HEK293T (cell line): Measurements from ENCODE around the gene RBP3.

Source experiments
- CTCF ChIA-PET: fragments of 350-600 bp; formaldehyde crosslinking; extraction: SDS; loops from one replicate; lab custom pipeline; 2021; ENCODE audit warnings: antibody characterized with exemption, inconsistent platforms; lab: Yijun Ruan, JAX
- POLR2A ChIA-PET: fragments of 350-600 bp; formaldehyde crosslinking; extraction: SDS; loops from one replicate; lab custom pipeline; 2020; ENCODE audit warnings: antibody characterized with exemption, inconsistent platforms; lab: Yijun Ruan, JAX
- DNase-seq: peaks from one replicate; pipeline ENCODE4 v3.0.0; 2012; ENCODE audit warnings: mixed read lengths; ENCODE audit errors: extremely low spot score
- ARNT ChIP-seq: fragments of 450-650 bp; IDR thresholded peaks from 2 replicates; pipeline ENCODE4 v1.6.1; 2017; ENCODE audit warnings: mild to moderate bottlenecking
- BHLHE40 ChIP-seq: fragments of 450-650 bp; IDR thresholded peaks from 2 replicates; pipeline ENCODE4 v1.6.1; 2016; ENCODE audit warnings: mild to moderate bottlenecking, moderate library complexity, borderline replicate concordance
- CTBP1 ChIP-seq: fragments of 450-650 bp; IDR thresholded peaks from 2 replicates; pipeline ENCODE4 v1.6.1; 2016; ENCODE audit warnings: borderline replicate concordance
- ELF4 ChIP-seq: fragments of 450-650 bp; IDR thresholded peaks from 2 replicates; pipeline ENCODE4 v1.6.1; 2017; ENCODE audit warnings: antibody characterized with exemption
- FOXA1 ChIP-seq: fragments of 450-650 bp; IDR thresholded peaks from 2 replicates; pipeline ENCODE4 v1.6.1; 2016; ENCODE audit warnings: mild to moderate bottlenecking
- FOXK2 ChIP-seq: fragments of 450-650 bp; IDR thresholded peaks from 2 replicates; pipeline ENCODE4 v1.6.1; 2016; ENCODE audit warnings: mild to moderate bottlenecking
- FOXM1 ChIP-seq: fragments of 450-650 bp; IDR thresholded peaks from 2 replicates; pipeline ENCODE4 v1.6.1; 2017; ENCODE audit warnings: mild to moderate bottlenecking, borderline replicate concordance
- HDGF ChIP-seq: fragments of 450-650 bp; IDR thresholded peaks from 2 replicates; pipeline ENCODE4 v1.6.1; 2017; ENCODE audit warnings: antibody characterized with exemption, borderline replicate concordance
- L3MBTL2 ChIP-seq: fragments of 450-650 bp; conservative IDR thresholded peaks from 2 replicates; pipeline ENCODE4 v1.6.1; 2016; ENCODE audit warnings: mild to moderate bottlenecking
- LEF1 ChIP-seq: fragments of 450-650 bp; IDR thresholded peaks from 2 replicates; pipeline ENCODE4 v1.6.1; 2017; ENCODE audit warnings: mild to moderate bottlenecking, borderline replicate concordance
- NFRKB ChIP-seq: fragments of 450-650 bp; IDR thresholded peaks from 2 replicates; pipeline ENCODE4 v1.6.1; 2016; ENCODE audit warnings: mild to moderate bottlenecking, moderate library complexity
- PKNOX1 ChIP-seq: fragments of 450-650 bp; IDR thresholded peaks from 2 replicates; pipeline ENCODE4 v1.6.1; 2016
- SP1 ChIP-seq: fragments of 450-650 bp; IDR thresholded peaks from 2 replicates; pipeline ENCODE4 v1.6.1; 2017
- SUZ12 ChIP-seq: fragments of 450-650 bp; IDR thresholded peaks from 2 replicates; pipeline ENCODE4 v1.6.1; 2016; ENCODE audit warnings: mild to moderate bottlenecking
- TARDBP ChIP-seq: fragments of 450-650 bp; IDR thresholded peaks from 2 replicates; pipeline ENCODE4 v1.6.1; 2016

Gene RBP3

GRCh38 chr10:47406548-47406869, 58.3 kb downstream of the RBP3 start:
- no peak for DNase-seq
- POLR2A ChIA-PET, result no interaction called here
- no peak for TF ChIP-seq FOXM1
- no peak for TF ChIP-seq LEF1
- no peak for TF ChIP-seq ELF4
- TF ChIP-seq L3MBTL2, result no peak
- no peak for TF ChIP-seq CTBP1
- no peak for TF ChIP-seq SUZ12
- no peak for TF ChIP-seq SP1
- no peak for TF ChIP-seq ARNT
- TF ChIP-seq TARDBP, result no peak
- no peak for TF ChIP-seq HDGF
- no peak for TF ChIP-seq PKNOX1
- TF ChIP-seq FOXA1, result no peak
- CTCF ChIA-PET, result interaction anchor here (0.6 kb wide), 1 partner anchor 67 kb away, joined by 5 read pairs; no protein-coding TSS in a partner anchor

- DNase-seq, result no peak
- ChIA-PET POLR2A (no interaction called here), CTCF (interaction anchor here (0.6 kb wide), 1 partner anchor 67 kb away, joined by 5 read pairs; no protein-coding TSS in a partner anchor)
- TF ChIP-seq PKNOX1, result no peak
- TF ChIP-seq BHLHE40, result no peak
- TF ChIP-seq FOXM1, result no peak
- TF ChIP-seq FOXA1, result no peak
- no peak for TF ChIP-seq SUZ12
- TF ChIP-seq NFRKB, result no peak
- TF ChIP-seq HDGF, result no peak
- no peak for TF ChIP-seq FOXK2
- TF ChIP-seq TARDBP, result no peak
- TF ChIP-seq CTBP1, result no peak
- TF ChIP-seq L3MBTL2, result no peak
- no peak for TF ChIP-seq SP1
- TF ChIP-seq LEF1, result no peak
- no peak for TF ChIP-seq ARNT
- no peak for TF ChIP-seq ELF4
Measured at GRCh38 chr10:47406870-47407691, 58.9 kb downstream of the RBP3 start.
